HEK293 (cell line): Measurements from ENCODE around the gene PARD3.

Source experiments
- ATF2 ChIP-seq: fragments of 450-650 bp; formaldehyde crosslinking; IDR thresholded peaks from 2 replicates; pipeline ENCODE4 v1.5.1; 2016; ENCODE audit warnings: missing biosample characterization, missing genetic modification characterization, low read depth
- BCL11A ChIP-seq: fragments of 450-650 bp; formaldehyde crosslinking; IDR thresholded peaks from 2 replicates; pipeline ENCODE4 v1.5.1; 2016; ENCODE audit warnings: low read depth, missing biosample characterization, missing genetic modification characterization
- ELK4 ChIP-seq: IDR thresholded peaks from 2 replicates; pipeline ENCODE4 v1.6.1; 2011; ENCODE audit warnings: mild to moderate bottlenecking, low read depth, low read length, borderline replicate concordance
- PRDM4 ChIP-seq: fragments of 450-650 bp; formaldehyde crosslinking; IDR thresholded peaks from 2 replicates; pipeline ENCODE4 v1.5.1; 2017; ENCODE audit warnings: missing biosample characterization, missing genetic modification characterization
- REST ChIP-seq: fragments of 450-650 bp; formaldehyde crosslinking; IDR thresholded peaks from 2 replicates; pipeline ENCODE4 v1.5.1; 2016; ENCODE audit warnings: missing biosample characterization, missing genetic modification characterization
- ZFP41 ChIP-seq: fragments of 450-650 bp; formaldehyde crosslinking; IDR thresholded peaks from 2 replicates; pipeline ENCODE4 v1.5.1; 2016; ENCODE audit warnings: missing biosample characterization, missing genetic modification characterization, borderline replicate concordance
- ZFP69B ChIP-seq: fragments of 450-650 bp; formaldehyde crosslinking; IDR thresholded peaks from 2 replicates; pipeline ENCODE4 v1.5.1; 2016; ENCODE audit warnings: missing biosample characterization, missing genetic modification characterization
- ZNF514 ChIP-seq: fragments of 450-650 bp; formaldehyde crosslinking; IDR thresholded peaks from 2 replicates; pipeline ENCODE4 v1.5.1; 2016; ENCODE audit warnings: missing biosample characterization, missing genetic modification characterization
- TF ChIP-seq, protein P1 (sequence below): fragments of 450-650 bp; formaldehyde crosslinking; IDR thresholded peaks from 2 replicates; pipeline ENCODE4 v1.5.1; 2016; ENCODE audit warnings: missing biosample characterization, missing genetic modification characterization

- TF ChIP-seq, protein P1, sequence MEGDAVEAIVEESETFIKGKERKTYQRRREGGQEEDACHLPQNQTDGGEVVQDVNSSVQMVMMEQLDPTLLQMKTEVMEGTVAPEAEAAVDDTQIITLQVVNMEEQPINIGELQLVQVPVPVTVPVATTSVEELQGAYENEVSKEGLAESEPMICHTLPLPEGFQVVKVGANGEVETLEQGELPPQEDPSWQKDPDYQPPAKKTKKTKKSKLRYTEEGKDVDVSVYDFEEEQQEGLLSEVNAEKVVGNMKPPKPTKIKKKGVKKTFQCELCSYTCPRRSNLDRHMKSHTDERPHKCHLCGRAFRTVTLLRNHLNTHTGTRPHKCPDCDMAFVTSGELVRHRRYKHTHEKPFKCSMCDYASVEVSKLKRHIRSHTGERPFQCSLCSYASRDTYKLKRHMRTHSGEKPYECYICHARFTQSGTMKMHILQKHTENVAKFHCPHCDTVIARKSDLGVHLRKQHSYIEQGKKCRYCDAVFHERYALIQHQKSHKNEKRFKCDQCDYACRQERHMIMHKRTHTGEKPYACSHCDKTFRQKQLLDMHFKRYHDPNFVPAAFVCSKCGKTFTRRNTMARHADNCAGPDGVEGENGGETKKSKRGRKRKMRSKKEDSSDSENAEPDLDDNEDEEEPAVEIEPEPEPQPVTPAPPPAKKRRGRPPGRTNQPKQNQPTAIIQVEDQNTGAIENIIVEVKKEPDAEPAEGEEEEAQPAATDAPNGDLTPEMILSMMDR (tag by site-specific recombination) = no peak
- TF ChIP-seq PRDM4 = no peak
- TF ChIP-seq BCL11A (tag by site-specific recombination) = no peak
- no peak for TF ChIP-seq ZFP41 (tag by site-specific recombination)
- TF ChIP-seq ZNF514 (tag by site-specific recombination) = no peak
- TF ChIP-seq ZFP69B (tag by site-specific recombination) = no peak
- no peak for TF ChIP-seq ELK4
- no peak for TF ChIP-seq ATF2 (tag by site-specific recombination)
- no peak for TF ChIP-seq REST
Measured at GRCh38 chr10:34759161-34759836, 55.8 kb downstream of the PARD3 start.
